H9 (cell line): ENCODE results near the gene SORBS1. TPM values are rescaled to one million over a fixed set of nuclear protein-coding genes. Genes with fewer than 3 reads are reported as not detected.

Source experiments
- DNase-seq: peaks from one replicate; pipeline ENCODE4 v3.0.0-alpha.2; 2017
- H2AFZ ChIP-seq: one replicate; pipeline ENCODE4 v1.6.1; 2013; ENCODE audit warnings: mild to moderate bottlenecking, low read length, control low read depth, moderate library complexity
- H2AK5ac ChIP-seq: 2 replicates; pipeline ENCODE4 v1.6.1; 2013; ENCODE audit warnings: low read length, control low read depth, mixed read lengths; ENCODE audit not compliant: insufficient read length
- H2BK120ac ChIP-seq: one replicate; pipeline ENCODE4 v1.6.1; 2013; ENCODE audit warnings: low read depth, mild to moderate bottlenecking, low read length, control low read depth, inconsistent platforms; ENCODE audit not compliant: poor library complexity, severe bottlenecking
- H2BK12ac ChIP-seq: 2 replicates; pipeline ENCODE4 v1.6.1; 2013; ENCODE audit warnings: low read length, control low read depth, mixed read lengths, low read depth; ENCODE audit not compliant: insufficient read length
- H2BK15ac ChIP-seq: 2 replicates; pipeline ENCODE4 v1.6.1; 2013; ENCODE audit warnings: low read depth, low read length, control low read depth
- H2BK20ac ChIP-seq: one replicate; pipeline ENCODE4 v1.6.1; 2013; ENCODE audit warnings: low read depth, mild to moderate bottlenecking, low read length, control low read depth, inconsistent platforms; ENCODE audit not compliant: poor library complexity, severe bottlenecking
- H2BK5ac ChIP-seq: 2 replicates; pipeline ENCODE4 v1.6.1; 2013; ENCODE audit warnings: low read length, control low read depth, mixed read lengths; ENCODE audit not compliant: insufficient read length
- H3K14ac ChIP-seq: 2 replicates; pipeline ENCODE4 v1.6.1; 2013; ENCODE audit warnings: low read length, control low read depth; ENCODE audit not compliant: insufficient read depth
- H3K18ac ChIP-seq: 2 replicates; pipeline ENCODE4 v1.6.1; 2013; ENCODE audit warnings: low read depth, mild to moderate bottlenecking, mixed read lengths, low read length, control low read depth; ENCODE audit not compliant: insufficient read length
- H3K23ac ChIP-seq: 2 replicates; pipeline ENCODE4 v1.6.1; 2013; ENCODE audit warnings: low read length, control low read depth, mixed read lengths, low read depth; ENCODE audit not compliant: insufficient read length
- H3K23me2 ChIP-seq: 2 replicates; pipeline ENCODE4 v1.6.1; 2013; ENCODE audit warnings: low read depth, mild to moderate bottlenecking, mixed read lengths, low read length, control low read depth; ENCODE audit not compliant: insufficient read length, poor library complexity, severe bottlenecking
- H3K27ac ChIP-seq: 2 replicates; pipeline ENCODE4 v1.5.1; 2013; ENCODE audit warnings: low read length, control low read depth, mixed read lengths, low read depth; ENCODE audit not compliant: insufficient read length
- H3K27me3 ChIP-seq: 2 replicates; pipeline ENCODE4 v1.6.1; 2013; ENCODE audit warnings: low read length, control low read depth, inconsistent platforms; ENCODE audit not compliant: insufficient read depth
- H3K4ac ChIP-seq: 2 replicates; pipeline ENCODE4 v1.6.1; 2013; ENCODE audit warnings: low read depth, mild to moderate bottlenecking, control low read depth, inconsistent platforms, low read length, moderate library complexity
- H3K4me1 ChIP-seq: 2 replicates; pipeline ENCODE4 v1.6.1; 2013; ENCODE audit warnings: low read length, control low read depth, inconsistent platforms; ENCODE audit not compliant: insufficient read depth
- H3K4me2 ChIP-seq: 2 replicates; pipeline ENCODE4 v1.6.1; 2013; ENCODE audit warnings: low read length, control low read depth, mixed read lengths; ENCODE audit not compliant: insufficient read length, insufficient read depth
- H3K56ac ChIP-seq: 2 replicates; pipeline ENCODE4 v1.6.1; 2013; ENCODE audit warnings: low read depth, mild to moderate bottlenecking, mixed read lengths, low read length, control low read depth; ENCODE audit not compliant: insufficient read length
- H3K79me1 ChIP-seq: 2 replicates; pipeline ENCODE4 v1.6.1; 2013; ENCODE audit warnings: low read depth, mild to moderate bottlenecking, moderate library complexity, low read length, control low read depth, inconsistent platforms; ENCODE audit not compliant: insufficient read depth, poor library complexity, severe bottlenecking
- H3K79me2 ChIP-seq: 2 replicates; pipeline ENCODE4 v1.6.1; 2013; ENCODE audit warnings: low read length, control low read depth, inconsistent platforms; ENCODE audit not compliant: insufficient read depth
- H3K9ac ChIP-seq: 2 replicates; pipeline ENCODE4 v1.6.1; 2013; ENCODE audit warnings: low read length, control low read depth, mixed read lengths; ENCODE audit not compliant: insufficient read length; ENCODE audit errors: extremely low read depth
- H3K9me3 ChIP-seq: one replicate; pipeline ENCODE4 v1.6.1; 2013; ENCODE audit warnings: low read depth, low read length, inconsistent platforms; ENCODE audit not compliant: control insufficient read depth
- H3T11ph ChIP-seq: one replicate; pipeline ENCODE4 v1.6.1; 2013; ENCODE audit warnings: mild to moderate bottlenecking, low read length, control low read depth, inconsistent platforms
- H4K20me1 ChIP-seq: one replicate; pipeline ENCODE4 v1.6.1; 2013; ENCODE audit not compliant: control insufficient read depth, insufficient read length, insufficient read depth
- H4K5ac ChIP-seq: 2 replicates; pipeline ENCODE4 v1.6.1; 2013; ENCODE audit warnings: low read depth, mild to moderate bottlenecking, mixed read lengths, low read length, control low read depth; ENCODE audit not compliant: insufficient read length
- H4K8ac ChIP-seq: replicated peaks from 2 replicates; pipeline ENCODE4 v1.6.1; 2013; ENCODE audit warnings: low read length, control low read depth, mixed read lengths, low read depth; ENCODE audit not compliant: insufficient read length
- H4K91ac ChIP-seq: 2 replicates; pipeline ENCODE4 v1.6.1; 2013; ENCODE audit warnings: low read depth, mild to moderate bottlenecking, moderate library complexity, mixed read lengths, low read length, control low read depth; ENCODE audit not compliant: insufficient read length
- H3K27ac Mint-ChIP-seq, 3 experiments: 2 replicates in 2 of 3; 3 replicates in 1 of 3; pipeline ENCODE4 v1.8.0; 2020 to 2021; ENCODE audit warnings: mixed read lengths in 3 of 3, mild to moderate bottlenecking in 1 of 3, moderate library complexity in 1 of 3
- H3K27me3 Mint-ChIP-seq: 2 replicates; pipeline ENCODE4 v1.8.0; 2021; ENCODE audit warnings: low read depth, mild to moderate bottlenecking, moderate library complexity, mixed read lengths
- H3K36me3 Mint-ChIP-seq, 3 experiments: 2 replicates in 2 of 3; 3 replicates in 1 of 3; pipeline ENCODE4 v1.8.0; 2020 to 2021; ENCODE audit warnings: low read depth in 3 of 3, mixed read lengths in 3 of 3; ENCODE audit not compliant: insufficient read depth in 1 of 3
- H3K4me1 Mint-ChIP-seq, 2 experiments: 2 replicates each; pipeline ENCODE4 v1.8.0; 2020; ENCODE audit warnings: mixed read lengths in 2 of 2
- H3K4me3 Mint-ChIP-seq, 2 experiments: 2 replicates in 1 of 2; 3 replicates in 1 of 2; pipeline ENCODE4 v1.8.0; 2020 to 2021; ENCODE audit warnings: mild to moderate bottlenecking in 2 of 2, mixed read lengths in 2 of 2, moderate library complexity in 1 of 2
- H3K9me3 Mint-ChIP-seq, 2 experiments: 2 replicates in 1 of 2; 3 replicates in 1 of 2; pipeline ENCODE4 v1.8.0; 2020; ENCODE audit warnings: mild to moderate bottlenecking in 2 of 2, mixed read lengths in 2 of 2, moderate library complexity in 1 of 2
- CTCF ChIP-seq: fragments of 200-600 bp; sonication (generic); conservative IDR thresholded peaks from 3 replicates; pipeline ENCODE4 v1.8.0; 2021; ENCODE audit warnings: antibody characterized with exemption, mild to moderate bottlenecking
- WGBS: extraction: QIAGEN DNeasy Blood & Tissue Kit; methylation state at CpG from one replicate; pipeline ENCODE4 v1.1.7; 2013; ENCODE audit warnings: missing lambda C conversion rate, low lambda C conversion rate, mixed read lengths; ENCODE audit not compliant: insufficient read length; ENCODE audit errors: extremely low coverage; 5-methylcytosine and 5-hydroxymethylcytosine counted together
- total RNA-seq: library from RNA; stranded (reverse); gene quantifications from 2 replicates; pipeline ENCODE4 v1.2.1, GENCODE V29; 2021

The SORBS1 gene
- total RNA-seq, 1 experiment from 2014 or later = 24.3 TPM

GRCh38 chr10:95458014-95458413, 103.2 kb downstream of the SORBS1 start:
- Histone ChIP-seq H3K4me2 (no peak overlapping the region), H3K9me3 (no peaks in the 10 kb centered on the region), H3K4ac (no peak overlapping the region), H2BK120ac (no peak overlapping the region), H2AFZ (no peak overlapping the region), H3K4me1 (peaks cover 12% of the 10 kb centered on the region; the same call in 1 of the 2 replicates), H3K23me2 (no peaks in the 10 kb centered on the region), H3K27ac (no peak overlapping the region), H3K18ac (no peak overlapping the region), H3K27me3 (no peaks in the 10 kb centered on the region), H2BK12ac (no peak overlapping the region), H2AK5ac (no peak overlapping the region), H3K14ac (no peak overlapping the region), H2BK15ac (no peak overlapping the region), H3K9ac (no peak overlapping the region), H4K8ac (no peak overlapping the region), H4K20me1 (no peaks in the 10 kb centered on the region), H2BK20ac (no peak overlapping the region), H3K56ac (no peak overlapping the region), H4K91ac (no peak overlapping the region), H2BK5ac (no peak overlapping the region), H3K79me1 (no peaks in the 10 kb centered on the region), H3T11ph (no peak overlapping the region), H4K5ac (no peak overlapping the region), H3K23ac (no peak overlapping the region), H3K79me2 (no peaks in the 10 kb centered on the region)
- H3K4me3 Mint-ChIP-seq = no peak overlapping the region
- no peak for TF ChIP-seq CTCF
- peaks cover 31 to 43% of the 10 kb centered on the region in 2 experiments for H3K4me1 Mint-ChIP-seq
- H3K27ac Mint-ChIP-seq = no peak overlapping the region
- no peak for DNase-seq
- no CpG with 5 or more reads among the region's 2 CpGs for WGBS
- no peaks in the 10 kb centered on the region for H3K27me3 Mint-ChIP-seq
- no peaks in the 10 kb centered on the region for H3K9me3 Mint-ChIP-seq
- no peaks in the 10 kb centered on the region for H3K36me3 Mint-ChIP-seq
